ENCODE measurements around the gene ASB2. TPM values are rescaled to one million over a fixed set of nuclear protein-coding genes. Genes with fewer than 3 reads are reported as not detected.

The ASB2 gene
- total RNA-seq, 1 donor from 2014 or later: 16.2 TPM

DNA sequence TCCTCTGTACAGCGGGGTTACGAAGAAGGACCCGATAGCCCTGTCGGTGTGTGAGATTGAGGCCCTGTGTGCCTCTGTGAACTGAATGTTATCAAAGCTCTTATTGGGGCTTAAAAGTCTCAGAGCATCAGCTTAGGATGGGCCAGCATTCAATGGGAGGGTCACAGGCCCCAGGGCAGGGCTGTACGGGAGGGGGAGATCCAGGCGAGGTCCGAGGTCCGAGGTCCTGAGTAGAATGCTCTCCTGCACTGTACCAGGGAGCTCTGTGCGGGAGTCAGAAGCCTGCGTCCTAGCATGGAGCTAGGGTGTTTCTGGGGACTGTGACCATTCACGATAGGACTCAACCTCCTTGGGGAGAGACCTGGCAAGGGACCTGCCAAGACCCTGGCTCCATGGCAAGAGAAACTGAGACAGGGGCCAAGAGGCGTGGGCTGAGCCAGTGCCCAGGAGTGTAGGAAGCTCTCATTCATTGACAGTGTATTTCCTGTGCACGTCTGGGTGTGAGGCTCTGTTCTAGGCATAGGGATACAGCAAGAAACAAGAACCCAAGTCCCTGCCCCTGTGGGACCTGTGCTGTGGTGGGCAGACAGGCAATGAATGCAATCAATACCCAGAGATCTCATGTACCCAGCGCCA, 61.2 kb downstream of the ASB2 start:
- Histone ChIP-seq H3K4me3 (ENCODE audit: low read length in 3 of 3) (no peak overlapping the region), H3K9me3 (ENCODE audit: control insufficient read depth in 3 of 3, low read length in 3 of 3) (no peaks in the 10 kb centered on the region), H3K27ac (ENCODE audit: low read depth, low read length) (no peak overlapping the region), H3K36me3 (ENCODE audit: control insufficient read depth in 3 of 3, insufficient read depth in 3 of 3, low read length in 3 of 3) (peaks cover 0 to 4% (median 0%) of the 10 kb centered on the region in 3 donors), H3K27me3 (ENCODE audit: control insufficient read depth in 3 of 3, insufficient read depth in 3 of 3, low read length in 3 of 3) (peaks cover 0 to 3% (median 0%) of the 10 kb centered on the region in 3 donors), H3K4me1 (ENCODE audit: control insufficient read depth in 3 of 3, insufficient read depth in 3 of 3, low read length in 3 of 3) (no peaks in the 10 kb centered on the region), H3K9ac (ENCODE audit: low read depth in 1 of 3, low read length in 3 of 3) (no peak overlapping the region)

DNA sequence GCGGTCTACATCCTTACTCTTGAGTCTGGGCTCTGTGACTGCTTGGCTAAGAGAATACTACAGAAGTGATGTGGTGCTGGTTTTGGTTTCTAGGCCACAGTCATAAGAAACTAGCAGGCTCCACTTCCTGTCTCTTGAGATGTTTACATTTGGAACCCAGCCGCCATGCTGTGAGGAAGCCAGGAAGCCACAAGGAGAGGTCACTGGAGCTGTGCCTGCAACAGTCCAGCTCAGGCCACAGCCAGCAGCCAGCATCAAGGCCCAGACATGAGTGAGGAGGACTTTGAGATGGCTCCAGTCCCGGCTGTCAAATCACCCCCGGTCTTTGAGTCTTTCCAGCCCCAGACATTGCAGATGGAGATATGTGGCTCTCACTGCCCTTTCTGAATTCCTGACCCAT, 62.1 kb downstream of the ASB2 start:
- H3K27ac ChIP-seq (ENCODE audit: low read depth, low read length): no peak overlapping the region
- H3K4me1 ChIP-seq (ENCODE audit: control insufficient read depth in 3 of 3, insufficient read depth in 3 of 3, low read length in 3 of 3): no peaks in the 10 kb centered on the region
- H3K9me3 ChIP-seq (ENCODE audit: control insufficient read depth in 3 of 3, low read length in 3 of 3): no peaks in the 10 kb centered on the region
- peaks cover 0 to 3% (median 0%) of the 10 kb centered on the region in 3 donors for H3K27me3 ChIP-seq (ENCODE audit: control insufficient read depth in 3 of 3, insufficient read depth in 3 of 3, low read length in 3 of 3)
- H3K9ac ChIP-seq (ENCODE audit: low read depth in 1 of 3, low read length in 3 of 3): no peak overlapping the region
- H3K4me3 ChIP-seq (ENCODE audit: low read length in 3 of 3): no peak overlapping the region
- H3K36me3 ChIP-seq (ENCODE audit: control insufficient read depth in 3 of 3, insufficient read depth in 3 of 3, low read length in 3 of 3): peaks cover 0 to 4% (median 0%) of the 10 kb centered on the region in 3 donors

DNA sequence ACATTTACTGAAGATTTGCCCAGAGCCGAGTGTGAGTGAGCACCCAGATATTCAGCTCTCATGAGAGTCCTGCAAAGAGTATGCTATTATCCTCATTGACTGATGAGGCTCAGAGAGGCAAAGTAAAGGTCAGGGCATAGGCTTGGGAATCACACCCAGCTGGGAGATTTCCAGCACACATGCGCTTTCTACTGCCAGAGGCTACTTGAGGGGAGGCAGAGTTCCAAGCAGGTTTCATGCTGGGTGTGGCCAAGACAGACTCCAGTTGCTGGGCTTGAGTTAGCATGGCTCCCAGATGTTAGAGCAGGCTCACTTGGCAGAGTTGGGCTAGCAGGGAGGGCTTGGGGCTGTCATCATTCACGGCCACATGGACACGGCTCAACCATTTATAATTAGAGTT, 63.6 kb downstream of the ASB2 start:
- Histone ChIP-seq H3K36me3 (ENCODE audit: control insufficient read depth in 3 of 3, insufficient read depth in 3 of 3, low read length in 3 of 3) (peaks cover 0 to 4% (median 0%) of the 10 kb centered on the region in 3 donors), H3K27ac (ENCODE audit: low read depth, low read length) (no peak overlapping the region), H3K27me3 (ENCODE audit: control insufficient read depth in 3 of 3, insufficient read depth in 3 of 3, low read length in 3 of 3) (no peaks in the 10 kb centered on the region), H3K4me1 (ENCODE audit: control insufficient read depth in 3 of 3, insufficient read depth in 3 of 3, low read length in 3 of 3) (no peaks in the 10 kb centered on the region), H3K9ac (ENCODE audit: low read depth in 1 of 3, low read length in 3 of 3) (no peak overlapping the region), H3K4me3 (ENCODE audit: low read length in 3 of 3) (no peak overlapping the region), H3K9me3 (ENCODE audit: control insufficient read depth in 3 of 3, low read length in 3 of 3) (no peaks in the 10 kb centered on the region)

DNA sequence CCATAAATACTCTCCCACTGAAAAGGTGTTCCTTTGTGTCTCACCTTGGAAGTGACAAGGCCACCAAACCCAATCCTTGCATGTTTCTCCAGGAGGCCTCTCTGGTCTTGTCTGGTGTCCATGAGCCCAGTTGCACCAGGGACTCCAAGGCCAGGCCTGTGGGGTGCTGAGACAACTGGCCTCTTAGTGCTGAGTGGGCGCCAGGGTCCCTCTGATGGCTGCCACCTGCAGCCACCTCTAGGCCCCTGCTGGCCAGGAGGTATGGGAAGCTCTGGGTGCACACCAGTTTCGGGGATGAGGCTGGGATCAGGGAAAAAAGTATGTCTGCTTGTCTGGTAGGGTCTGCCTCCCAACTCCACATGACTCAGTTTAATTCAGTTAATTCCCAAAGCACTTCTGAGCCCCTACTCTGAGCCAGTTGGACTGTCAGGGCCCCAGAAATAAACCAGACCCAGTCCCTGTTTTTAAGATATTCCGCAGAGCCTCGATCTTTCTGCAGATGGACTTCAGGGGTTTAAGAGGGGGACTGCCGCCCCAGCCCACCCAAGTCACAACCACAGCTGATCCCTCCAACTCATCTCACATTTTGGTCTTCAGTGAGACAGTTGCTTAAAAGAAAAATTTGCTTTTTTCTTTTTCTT, 64.3 kb downstream of the ASB2 start:
- Histone ChIP-seq H3K9me3 (ENCODE audit: control insufficient read depth in 3 of 3, low read length in 3 of 3) (no peaks in the 10 kb centered on the region), H3K4me3 (ENCODE audit: low read length in 3 of 3) (no peak overlapping the region), H3K27ac (ENCODE audit: low read depth, low read length) (no peak overlapping the region), H3K9ac (ENCODE audit: low read depth in 1 of 3, low read length in 3 of 3) (no peak overlapping the region), H3K4me1 (ENCODE audit: control insufficient read depth in 3 of 3, insufficient read depth in 3 of 3, low read length in 3 of 3) (no peaks in the 10 kb centered on the region), H3K36me3 (ENCODE audit: control insufficient read depth in 3 of 3, insufficient read depth in 3 of 3, low read length in 3 of 3) (no peaks in the 10 kb centered on the region), H3K27me3 (ENCODE audit: control insufficient read depth in 3 of 3, insufficient read depth in 3 of 3, low read length in 3 of 3) (no peaks in the 10 kb centered on the region)

DNA sequence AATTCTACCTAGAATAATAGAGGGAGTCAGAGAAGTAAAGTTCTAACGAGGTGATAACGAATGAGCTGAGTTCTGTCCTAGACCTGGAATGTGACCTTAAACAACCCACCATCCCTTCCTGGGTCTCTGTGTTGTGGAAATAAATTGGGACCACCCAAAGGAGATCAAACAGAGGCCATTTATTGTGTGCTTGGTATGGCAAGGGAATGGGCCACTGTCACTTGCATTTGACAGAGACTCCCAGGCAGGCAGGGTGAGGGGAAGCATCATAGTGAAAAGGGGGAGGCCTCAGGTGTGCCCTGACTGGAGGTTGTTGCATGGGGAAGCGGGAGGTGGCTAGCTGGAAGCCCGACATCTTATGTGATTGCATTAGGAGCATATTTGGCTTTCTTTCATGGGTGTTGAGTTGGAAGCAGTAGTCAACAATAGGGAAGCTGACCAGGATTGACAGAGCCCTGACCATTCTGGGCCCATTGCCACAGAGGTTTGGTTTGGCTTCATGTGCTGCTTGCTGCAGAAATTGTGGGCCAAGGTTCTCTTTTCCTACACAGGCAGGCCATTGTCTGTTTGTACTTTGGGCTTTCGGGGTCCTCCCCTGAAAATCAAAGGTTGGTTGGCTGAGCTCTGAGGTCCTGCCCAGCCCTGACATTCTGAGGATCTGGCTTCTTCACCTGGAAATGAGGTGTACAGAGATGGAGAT, 66.8 kb downstream of the ASB2 start:
- Histone ChIP-seq H3K27ac (ENCODE audit: low read depth, low read length) (no peak overlapping the region), H3K4me1 (ENCODE audit: control insufficient read depth in 3 of 3, insufficient read depth in 3 of 3, low read length in 3 of 3) (no peaks in the 10 kb centered on the region), H3K4me3 (ENCODE audit: low read length in 3 of 3) (no peak overlapping the region), H3K36me3 (ENCODE audit: control insufficient read depth in 3 of 3, insufficient read depth in 3 of 3, low read length in 3 of 3) (no peaks in the 10 kb centered on the region), H3K9me3 (ENCODE audit: control insufficient read depth in 3 of 3, low read length in 3 of 3) (no peaks in the 10 kb centered on the region), H3K9ac (ENCODE audit: low read depth in 1 of 3, low read length in 3 of 3) (no peak overlapping the region), H3K27me3 (ENCODE audit: control insufficient read depth in 3 of 3, insufficient read depth in 3 of 3, low read length in 3 of 3) (no peaks in the 10 kb centered on the region)

DNA sequence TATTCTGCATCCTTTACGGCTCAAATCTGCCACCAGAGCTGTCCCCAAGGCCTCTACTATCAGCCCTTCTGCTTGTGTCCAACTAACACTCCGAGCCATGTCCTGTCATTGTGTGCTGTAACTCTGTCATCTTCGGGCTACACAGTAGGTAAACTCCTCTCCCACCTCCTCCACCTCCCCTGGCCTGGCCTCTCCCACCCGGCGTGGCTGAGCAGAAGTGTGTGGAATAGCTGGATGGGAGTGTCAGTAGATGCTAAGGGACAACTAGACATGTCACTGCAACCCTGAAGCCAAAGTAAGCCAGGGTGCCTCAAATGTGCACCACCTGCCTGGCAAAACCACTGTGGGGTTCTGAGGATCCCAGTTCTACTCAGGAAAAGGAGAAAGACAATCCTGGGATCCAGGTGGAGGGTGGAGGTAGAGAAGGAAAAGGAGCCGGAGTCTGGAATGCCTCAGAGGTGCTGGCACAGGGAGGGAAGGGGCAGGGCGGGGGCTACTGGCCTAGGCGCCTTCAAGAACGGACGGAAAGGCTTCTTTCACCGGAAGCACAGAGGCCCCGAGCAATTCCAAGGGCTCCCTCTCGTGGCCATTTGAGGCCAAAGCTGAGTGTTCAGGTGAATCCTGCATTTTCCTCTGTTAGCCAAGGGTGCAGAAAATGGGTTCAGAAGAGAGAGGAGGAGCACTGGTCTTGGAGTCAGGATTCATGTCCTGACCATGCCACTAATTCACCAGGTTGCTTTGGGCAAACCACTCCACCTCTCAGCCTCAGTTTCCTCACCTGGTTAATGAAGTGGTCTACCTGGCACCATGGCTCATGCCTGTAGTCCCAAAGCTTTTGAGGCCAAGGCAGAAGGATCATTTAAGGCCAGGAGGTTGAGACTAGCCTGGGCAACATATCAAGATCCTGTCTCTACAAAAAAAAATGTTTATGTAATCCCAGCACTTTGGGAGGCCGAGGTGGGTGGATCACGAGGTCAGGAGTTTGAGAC, 69.7 kb downstream of the ASB2 start:
- Histone ChIP-seq H3K9ac (ENCODE audit: low read depth in 1 of 3, low read length in 3 of 3) (no peak overlapping the region), H3K27ac (ENCODE audit: low read depth, low read length) (no peak overlapping the region), H3K4me3 (ENCODE audit: low read length in 3 of 3) (no peak overlapping the region), H3K9me3 (ENCODE audit: control insufficient read depth in 3 of 3, low read length in 3 of 3) (no peaks in the 10 kb centered on the region), H3K36me3 (ENCODE audit: control insufficient read depth in 3 of 3, insufficient read depth in 3 of 3, low read length in 3 of 3) (no peaks in the 10 kb centered on the region), H3K4me1 (ENCODE audit: control insufficient read depth in 3 of 3, insufficient read depth in 3 of 3, low read length in 3 of 3) (no peaks in the 10 kb centered on the region), H3K27me3 (ENCODE audit: control insufficient read depth in 3 of 3, insufficient read depth in 3 of 3, low read length in 3 of 3) (peaks cover 4 to 9% (median 7%) of the 10 kb centered on the region in 3 donors)

DNA sequence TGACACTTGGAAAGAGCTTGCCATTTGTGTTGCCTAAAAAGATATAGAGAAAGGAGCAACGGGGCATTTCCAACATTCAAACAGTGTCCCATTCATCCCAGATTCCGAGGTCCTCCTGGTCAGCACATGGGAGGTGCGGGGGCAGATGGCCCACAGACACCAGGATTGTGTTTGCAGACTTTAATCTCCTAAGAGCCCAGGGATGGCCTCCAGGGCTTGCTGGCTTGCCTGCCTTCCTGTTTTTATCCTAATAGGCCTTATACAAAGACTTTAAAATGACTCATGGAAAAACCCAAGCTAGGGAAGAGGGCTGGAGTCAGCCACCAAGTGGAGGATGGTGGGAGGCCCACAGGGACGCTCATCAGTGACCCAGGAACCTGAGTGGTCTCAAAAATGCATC, 70.7 kb downstream of the ASB2 start:
- Histone ChIP-seq H3K9ac (ENCODE audit: low read depth in 1 of 3, low read length in 3 of 3) (no peak overlapping the region), H3K4me3 (ENCODE audit: low read length in 3 of 3) (no peak overlapping the region), H3K4me1 (ENCODE audit: control insufficient read depth in 3 of 3, insufficient read depth in 3 of 3, low read length in 3 of 3) (no peaks in the 10 kb centered on the region), H3K9me3 (ENCODE audit: control insufficient read depth in 3 of 3, low read length in 3 of 3) (no peaks in the 10 kb centered on the region), H3K27ac (ENCODE audit: low read depth, low read length) (no peak overlapping the region), H3K36me3 (ENCODE audit: control insufficient read depth in 3 of 3, insufficient read depth in 3 of 3, low read length in 3 of 3) (no peaks in the 10 kb centered on the region), H3K27me3 (ENCODE audit: control insufficient read depth in 3 of 3, insufficient read depth in 3 of 3, low read length in 3 of 3) (peaks cover 4 to 9% (median 7%) of the 10 kb centered on the region in 3 donors)

DNA sequence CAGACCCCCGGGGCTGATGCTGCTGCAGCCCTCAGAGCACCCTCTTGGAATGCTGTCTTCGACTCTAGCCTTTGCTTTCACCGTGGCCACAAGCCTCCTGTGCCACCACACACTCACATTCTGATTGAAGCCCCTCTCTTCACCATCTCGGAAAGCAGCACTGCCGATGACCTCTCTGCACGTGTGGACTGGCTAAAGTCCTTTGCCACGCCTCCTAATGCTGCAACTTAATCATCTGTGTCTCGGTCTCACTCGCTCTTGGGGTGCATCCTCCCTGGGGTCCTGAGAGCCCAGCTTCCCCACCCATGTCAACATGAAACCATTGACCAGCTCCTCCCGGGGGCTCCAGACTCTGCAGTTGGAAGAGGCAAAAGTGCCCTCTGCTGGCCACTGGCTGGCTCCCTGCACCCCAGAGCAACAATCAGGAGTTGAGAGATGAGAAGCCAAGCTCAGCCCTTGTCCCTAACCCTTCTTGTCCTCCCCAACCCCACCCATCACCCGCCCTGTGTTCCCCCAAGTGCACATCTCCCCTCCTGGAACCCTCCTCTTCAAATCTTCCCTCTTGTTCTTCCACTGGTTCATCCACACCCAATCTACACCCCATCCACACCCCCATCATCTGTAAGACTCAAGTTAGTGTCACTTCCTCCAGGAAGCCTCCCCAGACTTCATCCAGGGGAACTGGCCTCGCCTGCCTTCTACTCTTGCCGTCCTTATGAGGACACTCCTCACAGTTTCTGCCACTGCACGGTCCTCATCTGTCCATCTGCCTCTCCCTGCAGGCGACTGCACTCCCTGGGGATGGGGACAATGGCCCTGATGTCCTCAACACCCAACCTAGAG, 72.8 kb downstream of the ASB2 start:
- Histone ChIP-seq H3K9ac (ENCODE audit: low read depth in 1 of 3, low read length in 3 of 3) (no peak overlapping the region), H3K4me1 (ENCODE audit: control insufficient read depth in 3 of 3, insufficient read depth in 3 of 3, low read length in 3 of 3) (no peaks in the 10 kb centered on the region), H3K9me3 (ENCODE audit: control insufficient read depth in 3 of 3, low read length in 3 of 3) (no peaks in the 10 kb centered on the region), H3K27ac (ENCODE audit: low read depth, low read length) (no peak overlapping the region), H3K36me3 (ENCODE audit: control insufficient read depth in 3 of 3, insufficient read depth in 3 of 3, low read length in 3 of 3) (no peaks in the 10 kb centered on the region), H3K4me3 (ENCODE audit: low read length in 3 of 3) (no peak overlapping the region), H3K27me3 (ENCODE audit: control insufficient read depth in 3 of 3, insufficient read depth in 3 of 3, low read length in 3 of 3) (peaks cover 4 to 12% (median 7%) of the 10 kb centered on the region in 3 donors)

Measured in skeletal muscle tissue (tissue), 4 donors.